Activated CD4-positive, alpha-beta T cell treated with anti-CD3 and anti-CD28 coated beads, Interleukin-2, amount 50 U/mL, for 24 hours (primary cell): ENCODE measurements around the gene GRK4.

Source experiments
- DNase-seq, 2 donors: peaks; one replicate each; pipeline ENCODE4 v3.0.0-alpha.2; 2020; ENCODE audit warnings: low read depth in 1 of 2, low spot score in 1 of 2

GRK4 gene

DNA sequence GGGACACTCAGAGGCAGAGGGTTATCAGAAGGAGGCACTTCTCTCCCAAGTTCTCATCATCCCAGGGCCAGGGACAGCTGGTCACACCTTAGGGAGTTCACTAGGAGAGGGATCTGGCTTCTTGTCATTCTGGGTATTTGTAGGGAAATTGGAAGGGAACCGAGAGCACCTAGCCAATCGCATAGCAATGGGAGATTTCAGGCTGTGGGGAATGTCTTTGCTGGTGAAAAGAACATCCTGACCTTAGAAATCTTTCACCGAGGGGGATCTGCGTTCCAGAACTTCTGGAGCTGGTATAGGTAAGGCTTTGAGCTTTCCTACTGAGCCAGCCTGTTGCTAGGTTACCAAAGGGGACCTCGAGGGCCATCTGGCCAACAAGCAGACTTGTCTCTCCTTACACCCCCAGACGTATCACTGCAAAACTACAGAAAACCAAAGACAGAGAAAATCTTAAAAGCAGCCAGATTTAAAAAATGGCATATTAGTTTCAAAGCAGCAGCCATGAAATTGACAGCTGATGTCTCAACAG lies 104.2 kb downstream of the GRK4 start:
- no peak for DNase-seq

DNA sequence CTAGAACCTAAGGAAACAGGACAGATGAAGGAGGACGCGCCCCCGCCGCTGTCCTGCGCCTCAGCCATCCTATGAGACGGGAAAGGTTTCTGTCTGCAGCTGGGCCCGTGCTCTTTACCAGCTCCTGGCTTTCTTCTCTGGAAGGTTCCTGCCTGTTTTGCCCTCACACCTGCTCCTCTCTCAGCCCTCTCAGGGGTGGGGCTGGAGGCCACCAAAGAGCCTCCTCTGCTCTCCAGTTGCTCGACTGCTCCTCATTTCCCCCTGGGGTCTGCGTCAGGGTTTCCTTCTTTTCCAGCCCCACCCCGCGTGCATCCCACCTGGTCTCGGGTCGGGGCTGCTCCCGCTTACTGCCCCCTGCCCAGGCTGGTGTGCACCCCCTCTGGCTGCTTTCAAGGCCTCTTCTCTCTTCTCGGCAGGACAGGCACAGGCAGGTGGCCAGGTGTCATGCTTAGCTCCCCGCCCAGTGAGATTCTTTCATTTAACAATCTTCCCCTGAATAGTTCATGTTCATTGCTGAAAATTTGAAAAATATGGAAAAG lies 106.4 kb downstream of the GRK4 start:
- DNase-seq, result no peak

DNA sequence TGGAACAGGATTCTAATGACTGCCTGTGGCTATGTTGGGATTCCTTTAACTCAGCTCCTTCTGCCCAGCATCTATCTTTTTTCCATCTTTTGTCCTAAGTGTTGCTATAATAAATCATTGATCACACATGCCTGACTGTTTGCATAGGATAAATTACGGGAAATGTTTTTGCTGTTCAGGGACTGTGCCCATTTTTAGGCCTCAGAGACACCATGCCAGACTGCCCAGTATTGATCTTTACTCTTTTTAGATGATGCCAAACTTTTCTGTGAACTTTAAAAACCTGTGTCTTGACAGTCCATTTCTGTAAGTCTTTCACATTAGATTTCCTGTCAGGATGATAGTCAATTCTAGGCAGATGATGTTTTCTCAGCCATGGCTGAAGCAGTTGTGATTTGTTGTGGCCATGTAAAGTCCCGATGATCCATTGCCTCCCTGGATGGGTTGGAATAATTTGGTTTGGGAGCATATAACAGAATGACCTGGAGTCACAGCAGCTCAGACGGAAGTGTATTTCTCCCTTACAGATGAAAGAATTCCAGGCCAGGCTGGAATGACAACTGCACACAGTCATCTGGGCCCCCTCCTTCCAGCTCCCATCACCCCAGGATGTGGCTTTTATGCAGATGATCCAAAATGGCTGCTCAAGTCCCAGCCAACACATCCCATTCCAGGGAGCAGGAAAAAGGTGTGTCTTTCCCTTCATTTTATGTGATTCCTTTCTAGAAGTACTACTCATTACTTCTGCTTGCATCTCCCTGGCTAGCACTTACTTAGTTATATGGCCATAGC lies 107.5 kb downstream of the GRK4 start:
- DNase-seq, result no peak

DNA sequence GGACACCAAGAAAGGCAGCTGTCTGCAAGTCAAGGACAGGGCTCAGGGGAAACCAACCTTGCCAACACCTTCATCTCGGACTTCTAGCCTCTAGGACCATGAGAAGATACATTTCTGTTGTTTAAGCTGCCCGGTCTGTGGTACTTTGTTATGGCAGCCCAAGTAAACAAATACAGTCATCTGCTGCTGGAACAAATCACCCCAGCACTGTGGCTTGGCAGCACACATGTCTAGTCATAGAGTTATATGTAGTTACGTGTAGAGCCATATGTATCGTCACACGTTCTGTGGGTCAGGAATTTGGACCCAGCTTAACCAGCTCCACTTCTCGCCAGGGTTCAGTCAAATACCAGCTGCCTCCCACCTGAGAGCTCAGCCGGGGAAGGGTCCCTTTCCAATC lies 108.4 kb downstream of the GRK4 start:
- no peak for DNase-seq

DNA sequence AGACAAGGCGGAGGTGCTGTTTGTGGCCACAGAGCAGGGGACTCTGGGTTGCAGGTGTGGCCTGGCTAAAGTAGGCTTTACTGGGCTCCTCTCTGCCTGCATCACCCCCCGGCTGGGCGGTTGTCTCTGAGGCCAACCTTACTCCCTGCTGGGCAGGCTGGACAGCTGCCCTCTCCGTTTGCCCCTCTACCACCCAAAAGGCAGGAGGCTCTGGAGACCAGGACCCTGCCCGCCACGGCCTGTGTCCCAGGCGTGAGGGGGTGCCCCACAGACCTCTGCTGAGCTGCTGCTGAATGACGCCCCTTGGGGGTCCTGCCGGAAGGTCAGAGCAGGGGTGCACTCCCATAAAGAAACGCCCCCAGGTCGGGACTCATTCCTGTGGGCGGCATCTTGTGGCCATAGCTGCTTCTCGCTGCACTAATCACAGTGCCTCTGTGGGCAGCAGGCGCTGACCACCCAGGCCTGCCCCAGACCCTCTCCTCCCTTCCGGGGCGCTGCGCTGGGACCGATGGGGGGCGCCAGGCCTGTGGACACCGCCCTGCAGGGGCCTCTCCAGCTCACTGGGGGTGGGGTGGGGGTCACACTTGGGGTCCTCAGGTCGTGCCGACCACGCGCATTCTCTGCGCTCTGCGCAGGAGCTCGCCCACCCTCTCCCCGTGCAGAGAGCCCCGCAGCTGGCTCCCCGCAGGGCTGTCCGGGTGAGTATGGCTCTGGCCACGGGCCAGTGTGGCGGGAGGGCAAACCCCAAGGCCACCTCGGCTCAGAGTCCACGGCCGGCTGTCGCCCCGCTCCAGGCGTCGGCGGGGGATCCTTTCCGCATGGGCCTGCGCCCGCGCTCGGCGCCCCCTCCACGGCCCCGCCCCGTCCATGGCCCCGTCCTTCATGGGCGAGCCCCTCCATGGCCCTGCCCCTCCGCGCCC lies 110.0 kb downstream of the GRK4 start:
- DNase-seq, result peak in 1 of 2 donors; percentile 14

DNA sequence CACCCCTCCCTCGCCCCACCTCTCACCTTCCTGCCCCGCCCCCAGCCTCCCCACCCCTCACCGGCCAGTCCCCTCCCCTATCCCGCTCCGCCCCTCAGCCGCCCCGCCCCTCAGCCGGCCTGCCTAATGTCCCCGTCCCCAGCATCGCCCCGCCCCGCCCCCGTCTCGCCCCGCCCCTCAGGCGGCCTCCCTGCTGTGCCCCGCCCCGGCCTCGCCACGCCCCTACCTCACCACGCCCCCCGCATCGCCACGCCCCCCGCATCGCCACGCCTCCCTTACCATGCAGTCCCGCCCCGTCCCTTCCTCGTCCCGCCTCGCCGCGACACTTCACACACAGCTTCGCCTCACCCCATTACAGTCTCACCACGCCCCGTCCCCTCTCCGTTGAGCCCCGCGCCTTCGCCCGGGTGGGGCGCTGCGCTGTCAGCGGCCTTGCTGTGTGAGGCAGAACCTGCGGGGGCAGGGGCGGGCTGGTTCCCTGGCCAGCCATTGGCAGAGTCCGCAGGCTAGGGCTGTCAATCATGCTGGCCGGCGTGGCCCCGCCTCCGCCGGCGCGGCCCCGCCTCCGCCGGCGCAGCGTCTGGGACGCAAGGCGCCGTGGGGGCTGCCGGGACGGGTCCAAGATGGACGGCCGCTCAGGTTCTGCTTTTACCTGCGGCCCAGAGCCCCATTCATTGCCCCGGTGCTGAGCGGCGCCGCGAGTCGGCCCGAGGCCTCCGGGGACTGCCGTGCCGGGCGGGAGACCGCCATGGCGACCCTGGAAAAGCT lies 110.9 kb downstream of the GRK4 start, which contains the start of the genes HTT and HTT-AS:
TSS of gene HTT (plus strand) at position 604 of the 768 bp plus-strand sequence. CDS start at position 749, 145 bp downstream.
TSS of gene HTT-AS (minus strand) at position 461 of the 768 bp plus-strand sequence.
- DNase-seq, result peak; percentile 95 to 96

DNA sequence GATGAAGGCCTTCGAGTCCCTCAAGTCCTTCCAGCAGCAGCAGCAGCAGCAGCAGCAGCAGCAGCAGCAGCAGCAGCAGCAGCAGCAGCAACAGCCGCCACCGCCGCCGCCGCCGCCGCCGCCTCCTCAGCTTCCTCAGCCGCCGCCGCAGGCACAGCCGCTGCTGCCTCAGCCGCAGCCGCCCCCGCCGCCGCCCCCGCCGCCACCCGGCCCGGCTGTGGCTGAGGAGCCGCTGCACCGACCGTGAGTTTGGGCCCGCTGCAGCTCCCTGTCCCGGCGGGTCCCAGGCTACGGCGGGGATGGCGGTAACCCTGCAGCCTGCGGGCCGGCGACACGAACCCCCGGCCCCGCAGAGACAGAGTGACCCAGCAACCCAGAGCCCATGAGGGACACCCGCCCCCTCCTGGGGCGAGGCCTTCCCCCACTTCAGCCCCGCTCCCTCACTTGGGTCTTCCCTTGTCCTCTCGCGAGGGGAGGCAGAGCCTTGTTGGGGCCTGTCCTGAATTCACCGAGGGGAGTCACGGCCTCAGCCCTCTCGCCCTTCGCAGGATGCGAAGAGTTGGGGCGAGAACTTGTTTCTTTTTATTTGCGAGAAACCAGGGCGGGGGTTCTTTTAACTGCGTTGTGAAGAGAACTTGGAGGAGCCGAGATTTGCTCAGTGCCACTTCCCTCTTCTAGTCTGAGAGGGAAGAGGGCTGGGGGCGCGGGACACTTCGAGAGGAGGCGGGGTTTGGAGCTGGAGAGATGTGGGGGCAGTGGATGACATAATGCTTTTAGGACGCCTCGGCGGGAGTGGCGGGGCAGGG lies 111.7 kb downstream of the GRK4 start:
- peak; percentile 8 to 33 for DNase-seq

DNA sequence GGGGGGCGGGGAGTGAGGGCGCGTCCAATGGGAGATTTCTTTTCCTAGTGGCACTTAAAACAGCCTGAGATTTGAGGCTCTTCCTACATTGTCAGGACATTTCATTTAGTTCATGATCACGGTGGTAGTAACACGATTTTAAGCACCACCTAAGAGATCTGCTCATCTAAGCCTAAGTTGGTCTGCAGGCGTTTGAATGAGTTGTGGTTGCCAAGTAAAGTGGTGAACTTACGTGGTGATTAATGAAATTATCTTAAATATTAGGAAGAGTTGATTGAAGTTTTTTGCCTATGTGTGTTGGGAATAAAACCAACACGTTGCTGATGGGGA lies 112.2 kb downstream of the GRK4 start:
- no peak for DNase-seq

DNA sequence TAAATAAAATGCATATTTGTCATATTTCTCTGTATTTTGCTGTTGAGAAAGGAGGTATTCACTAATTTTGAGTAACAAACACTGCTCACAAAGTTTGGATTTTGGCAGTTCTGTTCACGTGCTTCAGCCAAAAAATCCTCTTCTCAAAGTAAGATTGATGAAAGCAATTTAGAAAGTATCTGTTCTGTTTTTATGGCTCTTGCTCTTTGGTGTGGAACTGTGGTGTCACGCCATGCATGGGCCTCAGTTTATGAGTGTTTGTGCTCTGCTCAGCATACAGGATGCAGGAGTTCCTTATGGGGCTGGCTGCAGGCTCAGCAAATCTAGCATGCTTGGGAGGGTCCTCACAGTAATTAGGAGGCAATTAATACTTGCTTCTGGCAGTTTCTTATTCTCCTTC lies 114.4 kb downstream of the GRK4 start:
- DNase-seq, result no peak

DNA sequence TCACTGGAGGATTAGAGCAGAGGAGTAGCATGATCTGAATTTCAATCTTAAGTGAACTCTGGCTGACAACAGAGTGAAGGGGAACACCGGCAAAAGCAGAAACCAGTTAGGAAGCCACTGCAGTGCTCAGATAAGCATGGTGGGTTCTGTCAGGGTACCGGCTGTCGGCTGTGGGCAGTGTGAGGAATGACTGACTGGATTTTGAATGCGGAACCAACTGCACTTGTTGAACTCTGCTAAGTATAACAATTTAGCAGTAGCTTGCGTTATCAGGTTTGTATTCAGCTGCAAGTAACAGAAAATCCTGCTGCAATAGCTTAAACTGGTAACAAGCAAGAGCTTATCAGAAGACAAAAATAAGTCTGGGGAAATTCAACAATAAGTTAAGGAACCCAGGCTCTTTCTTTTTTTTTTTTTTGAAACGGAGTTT lies 116.3 kb downstream of the GRK4 start:
- no peak for DNase-seq

DNA sequence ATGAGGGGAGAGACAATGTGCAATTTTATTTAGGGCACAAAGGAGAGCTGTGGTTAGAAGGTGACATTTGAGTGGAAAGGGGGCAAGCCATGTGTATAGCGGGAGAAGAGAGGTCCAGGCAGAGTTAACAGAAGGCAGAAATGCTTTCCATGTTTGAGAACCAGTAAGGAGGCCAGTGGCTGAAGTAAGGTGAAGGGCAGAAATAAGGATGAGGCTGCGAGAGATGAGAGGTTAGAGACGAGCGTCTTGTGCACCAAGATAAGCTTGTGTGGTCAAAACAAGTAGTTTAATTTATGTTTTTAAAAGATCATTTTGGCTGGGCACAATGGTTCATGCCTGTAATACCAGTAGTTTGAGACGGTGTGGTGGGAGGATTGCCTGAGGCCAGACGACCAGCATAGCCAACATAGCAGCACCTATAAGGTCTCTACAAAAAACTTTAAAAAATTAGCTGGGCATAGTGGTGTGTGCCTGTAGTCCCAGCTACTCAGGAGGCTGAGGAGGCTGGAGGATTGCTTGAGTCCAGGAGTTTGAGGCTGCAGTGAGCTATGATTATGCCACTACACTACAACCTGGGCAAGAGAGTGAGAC lies 119.6 kb downstream of the GRK4 start:
- DNase-seq, result no peak

DNA sequence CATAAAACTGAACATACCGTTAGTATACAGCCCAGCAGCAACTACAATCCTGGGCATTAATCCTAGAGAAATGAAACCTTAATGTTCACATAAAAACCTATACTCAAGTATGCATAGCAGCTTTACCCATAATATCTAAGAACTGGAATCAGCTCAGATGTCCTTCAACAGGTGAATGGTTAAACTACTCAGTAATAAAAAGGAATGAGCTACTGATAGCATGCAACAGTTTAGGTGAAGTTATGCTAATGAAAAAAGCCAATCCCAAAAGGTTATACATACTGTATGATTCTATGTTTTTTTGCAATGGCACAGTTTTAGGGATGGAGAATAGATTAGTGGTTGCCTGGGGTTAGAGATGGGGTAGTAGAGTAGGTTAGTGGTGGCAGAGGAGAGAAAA lies 120.4 kb downstream of the GRK4 start:
- DNase-seq, result no peak

DNA sequence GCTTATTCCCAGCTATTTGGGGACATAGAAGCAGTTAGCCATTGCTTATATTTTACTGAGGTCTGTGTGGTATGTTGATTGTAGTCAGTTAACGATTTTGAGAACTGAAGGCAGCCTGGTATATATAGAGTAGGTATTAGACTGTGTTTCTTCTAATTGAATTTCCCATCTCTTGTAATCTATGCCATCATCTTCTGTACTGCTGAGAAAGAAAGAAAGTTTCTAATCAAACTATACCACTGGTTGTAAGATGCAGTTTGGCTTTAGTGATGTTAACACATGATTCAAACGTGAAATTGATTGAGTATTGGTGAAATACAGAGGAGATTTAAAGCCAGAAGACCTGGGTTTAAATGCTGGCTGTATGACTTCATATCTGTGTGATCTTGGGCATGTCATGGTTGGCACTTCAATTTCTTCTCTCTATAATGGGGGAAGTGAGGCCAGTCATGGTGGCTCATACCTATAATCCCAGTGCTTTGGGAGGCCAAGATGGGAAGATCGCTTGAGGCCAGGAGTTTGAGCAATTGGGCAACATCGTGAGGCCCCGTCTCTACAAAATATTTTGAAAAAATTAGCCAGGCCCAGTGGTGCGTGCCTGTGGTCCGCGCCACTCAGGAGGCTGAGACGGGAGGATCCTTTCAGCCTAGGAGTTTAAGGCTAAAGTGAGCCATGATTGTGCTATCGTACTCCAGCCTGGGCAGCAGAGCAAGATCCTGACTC lies 122.7 kb downstream of the GRK4 start:
- no peak for DNase-seq

DNA sequence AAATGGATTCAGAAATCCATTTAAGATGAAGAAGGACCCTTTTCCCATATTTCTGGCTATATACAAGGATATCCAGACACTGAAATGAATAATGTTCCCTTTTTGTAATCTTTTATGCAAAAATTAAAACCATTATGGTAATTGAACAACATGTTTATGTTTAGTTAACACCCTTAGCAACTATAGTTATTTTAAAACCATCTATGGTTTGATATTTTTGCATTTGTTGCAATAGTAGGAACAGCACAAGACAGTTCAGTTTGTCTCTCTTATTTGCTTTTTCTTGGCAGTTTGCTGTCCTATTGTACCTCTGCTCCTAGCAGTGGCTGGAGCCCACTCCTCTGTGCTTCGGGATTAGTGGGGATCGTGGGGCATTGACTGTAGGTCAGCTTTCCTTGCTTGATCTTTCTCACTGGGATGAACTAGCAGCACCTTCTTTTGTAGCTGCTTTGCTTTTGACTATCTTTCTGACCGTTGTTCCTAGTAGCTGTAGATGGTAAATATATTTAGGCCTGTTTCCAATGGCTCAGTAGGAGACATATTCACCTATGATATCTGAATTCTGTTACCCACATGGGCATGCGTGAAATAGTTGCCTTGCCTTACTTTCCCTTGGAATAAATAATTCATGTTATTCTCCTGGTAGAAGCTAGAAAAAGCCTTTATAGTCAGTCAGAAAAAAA lies 123.9 kb downstream of the GRK4 start:
- no peak for DNase-seq
